ENCODE data around the gene HSD17B4. TPM values are rescaled to one million over a fixed set of nuclear protein-coding genes. Genes with fewer than 3 reads are reported as not detected.
"Not testable (repeated sequence)": the region's sequence is repeated elsewhere in the genome, so short reads cannot be mapped to it uniquely, and the experiment has no call there.

HSD17B4 gene
- total and polyA plus RNA-seq, 11 donors = 112 to 277 (median 229) TPM

GRCh38 chr5:119427060-119427459, 25.2 kb upstream of the HSD17B4 start:
- WGBS, 4 donors = 67 to 83% (median 74%) methylated on average over 2 of the region's 2 CpGs
- H3K36me3 ChIP-seq = no peaks in the 10 kb centered on the region
- no peak for TF ChIP-seq POLR2A (IDR thresholded peaks at IDR 0.05)
- TF ChIP-seq CTCF (IDR thresholded peaks at IDR 0.05) = no peak
- peaks cover 0 to 10% (median 0%) of the 10 kb centered on the region in 12 donors for H3K9me3 ChIP-seq
- H3K27me3 ChIP-seq = no peaks in the 10 kb centered on the region
- peaks cover 0 to 24% (median 0%) of the 10 kb centered on the region in 12 donors for H3K4me1 ChIP-seq
- no peak for ATAC-seq
- intact Hi-C loops (cut with DNase I) = no loop called here
- peak overlapping the region in 1 of 12 donors; percentile 67 for H3K27ac ChIP-seq
- no peak for DNase-seq
- H3K4me3 ChIP-seq = no peak overlapping the region

GRCh38 chr5:119427596-119427995, 24.7 kb upstream of the HSD17B4 start:
- H3K4me3 ChIP-seq; H3K36me3 ChIP-seq; H3K27me3 ChIP-seq; intact Hi-C loops (cut with DNase I); ATAC-seq; DNase-seq: not testable (repeated sequence)
- WGBS, 4 donors = 46 to 58% (median 50%) methylated on average over 4 of the region's 4 CpGs
- peaks cover 0 to 12% (median 0%) of the 10 kb centered on the region in 12 donors for H3K9me3 ChIP-seq
- H3K4me1 ChIP-seq = peaks cover 0 to 24% (median 0%) of the 10 kb centered on the region in 12 donors
- peak overlapping the region in 1 of 12 donors; percentile 67 for H3K27ac ChIP-seq

- Histone ChIP-seq H3K4me1 (peaks cover 0 to 24% (median 0%) of the 10 kb centered on the region in 12 donors), H3K9me3 (peaks cover 0 to 12% (median 0%) of the 10 kb centered on the region in 12 donors), H3K27ac (peak overlapping the region in 1 of 12 donors; percentile 67)
- ATAC-seq; H3K27me3 ChIP-seq; intact Hi-C loops (cut with DNase I); H3K4me3 ChIP-seq; H3K36me3 ChIP-seq; DNase-seq: not testable (repeated sequence)
- 56 to 74% (median 64%) methylated on average over 1 of the region's 1 CpG for WGBS, 4 donors
These were observed 24.1 kb upstream of the HSD17B4 start for GRCh38 chr5:119428166-119428565.

GRCh38 chr5:119428574-119428973, 23.7 kb upstream of the HSD17B4 start:
- ATAC-seq; H3K36me3 ChIP-seq; H3K27me3 ChIP-seq; H3K27ac ChIP-seq; H3K4me3 ChIP-seq; DNase-seq; intact Hi-C loops (cut with DNase I): not testable (repeated sequence)
- 68 to 87% (median 81%) methylated on average over 3 of the region's 3 CpGs for WGBS, 4 donors
- Histone ChIP-seq H3K4me1 (peaks cover 0 to 24% (median 0%) of the 10 kb centered on the region in 12 donors), H3K9me3 (peaks cover 0 to 12% (median 0%) of the 10 kb centered on the region in 12 donors)

GRCh38 chr5:119432674-119433237, 19.5 kb upstream of the HSD17B4 start:
- Histone ChIP-seq H3K4me1 (peaks cover 0 to 15% (median 0%) of the 10 kb centered on the region in 12 donors), H3K9me3 (peaks cover 0 to 12% (median 0%) of the 10 kb centered on the region in 12 donors)
- H3K36me3 ChIP-seq; H3K4me3 ChIP-seq; DNase-seq; H3K27me3 ChIP-seq; intact Hi-C loops (cut with DNase I); H3K27ac ChIP-seq; ATAC-seq: not testable (repeated sequence)
- WGBS, 4 donors = 88 to 93% (median 90%) methylated on average over 10 of the region's 10 CpGs

- peak in 2 of 4 donors; percentile 39 to 56 for ATAC-seq
- intact Hi-C loops (cut with DNase I) = no loop called here
- Histone ChIP-seq H3K9me3 (peaks cover 0 to 12% (median 0%) of the 10 kb centered on the region in 12 donors), H3K27me3 (peaks cover 0 to 6% (median 0%) of the 10 kb centered on the region in 9 donors), H3K4me1 (peaks cover 0 to 20% (median 0%) of the 10 kb centered on the region in 12 donors), H3K36me3 (no peaks in the 10 kb centered on the region), H3K4me3 (no peak overlapping the region), H3K27ac (no peak overlapping the region)
- WGBS, 4 donors = 46 to 58% (median 50%) methylated on average over 8 of the region's 8 CpGs
- peak; percentile 26 to 77 (median 52) for DNase-seq
- no peak for TF ChIP-seq POLR2A (IDR thresholded peaks at IDR 0.05)
- TF ChIP-seq CTCF (IDR thresholded peaks at IDR 0.05) = peak in 11 of 12 donors; percentile 13 to 58 (median 32)
These were observed 16.7 kb upstream of the HSD17B4 start for GRCh38 chr5:119435436-119436132.

- WGBS, 4 donors = 77 to 90% (median 80%) methylated on average over 3 of the region's 3 CpGs
- H3K4me3 ChIP-seq; DNase-seq; H3K27me3 ChIP-seq; H3K27ac ChIP-seq; ATAC-seq; H3K9me3 ChIP-seq; intact Hi-C loops (cut with DNase I); H3K36me3 ChIP-seq: not testable (repeated sequence)
- peaks cover 0 to 20% (median 0%) of the 10 kb centered on the region in 12 donors for H3K4me1 ChIP-seq
These were observed 14.3 kb upstream of the HSD17B4 start for GRCh38 chr5:119437785-119438586.

GRCh38 chr5:119438587-119438917, 13.7 kb upstream of the HSD17B4 start:
- Histone ChIP-seq H3K4me1 (peaks cover 0 to 20% (median 0%) of the 10 kb centered on the region in 12 donors), H3K4me3 (peak overlapping the region in 1 of 12 donors; percentile 40)
- intact Hi-C loops (cut with DNase I); H3K27ac ChIP-seq; ATAC-seq; H3K27me3 ChIP-seq; H3K36me3 ChIP-seq; DNase-seq; H3K9me3 ChIP-seq: not testable (repeated sequence)
- WGBS, 4 donors = 26 to 52% (median 36%) methylated on average over 1 of the region's 1 CpG

All from heart left ventricle (tissue), 16 donors.